Calu3 (cell line): Measurements from ENCODE around the gene ASPDH. TPM values are rescaled to one million over a fixed set of nuclear protein-coding genes. Genes with fewer than 3 reads are reported as not detected.

Source experiments
- BruUV-seq: library from RNA; stranded (reverse); fragments of 400-500 nt; replicated peaks from 2 replicates; lab custom pipeline; 2021; lab: Mats Ljungman, UMichigan
- CTCF ChIA-PET: fragments of 300-600 bp; sonication (Branson Sonifier 250); formaldehyde crosslinking; loops from one replicate; lab custom pipeline; 2022; ENCODE audit warnings: antibody characterized with exemption; lab: Charles Lee
- DNase-seq: peaks from one replicate; pipeline ENCODE4 v3.0.0; 2022
- H3K27ac Mint-ChIP-seq: one replicate; pipeline ENCODE4 v1.8.0; 2022; ENCODE audit warnings: mixed read lengths; ENCODE audit not compliant: unreplicated experiment
- H3K27me3 Mint-ChIP-seq: one replicate; pipeline ENCODE4 v1.8.0; 2022; ENCODE audit warnings: mixed read lengths; ENCODE audit not compliant: unreplicated experiment
- H3K36me3 Mint-ChIP-seq: one replicate; pipeline ENCODE4 v1.8.0; 2022; ENCODE audit warnings: mild to moderate bottlenecking, moderate library complexity, mixed read lengths; ENCODE audit not compliant: insufficient read depth, unreplicated experiment
- H3K4me1 Mint-ChIP-seq: one replicate; pipeline ENCODE4 v1.8.0; 2022; ENCODE audit warnings: mild to moderate bottlenecking, low read depth, mixed read lengths; ENCODE audit not compliant: unreplicated experiment
- H3K4me3 Mint-ChIP-seq: one replicate; pipeline ENCODE4 v1.8.0; 2022; ENCODE audit warnings: mild to moderate bottlenecking, low read depth, moderate library complexity, mixed read lengths; ENCODE audit not compliant: unreplicated experiment
- H3K9me3 Mint-ChIP-seq: one replicate; pipeline ENCODE4 v1.8.0; 2022; ENCODE audit warnings: low read depth, mixed read lengths; ENCODE audit not compliant: unreplicated experiment
- CTCF ChIP-seq: fragments of 200-600 bp; IDR thresholded peaks from one replicate; pipeline ENCODE4 v1.8.0; 2022; ENCODE audit warnings: antibody characterized with exemption; ENCODE audit not compliant: unreplicated experiment
- intact Hi-C: fragments of 100-400 bp; cut with micrococcal nuclease; formaldehyde crosslinking; loops from one replicate; pipeline ENCODE4 v1.10.0; 2022; ENCODE audit not compliant: unreplicated experiment
- total RNA-seq: library from RNA; stranded (reverse); gene quantifications from 2 replicates; pipeline ENCODE4 v1.2.3, GENCODE V29; 2022

ASPDH gene
- total RNA-seq, 1 experiment from 2014 or later: not detected

- CTCF ChIA-PET: interaction anchor here (1.6 kb wide), 1 partner anchor 109 kb away, joined by 4 read pairs; no protein-coding TSS in a partner anchor
- Mint-ChIP-seq H3K4me3 (peak overlapping the region; percentile 100), H3K27me3 (peaks cover 18% of the 10 kb centered on the region), H3K9me3 (no peaks in the 10 kb centered on the region), H3K27ac (peak overlapping the region; percentile 85), H3K36me3 (peaks cover 60% of the 10 kb centered on the region), H3K4me1 (peaks cover 10% of the 10 kb centered on the region)
- intact Hi-C loops: no loop called here
- no peak for DNase-seq
- TF ChIP-seq CTCF: no peak
- BruUV-seq: no TSS peak
Observed at GRCh38 chr19:50477751-50478515, 35.8 kb downstream of the ASPDH start.

- CTCF ChIA-PET: interaction anchor here (0.7 kb wide), 1 partner anchor 168 kb away, joined by 7 read pairs; no protein-coding TSS in a partner anchor
Observed at GRCh38 chr19:50476907-50477238, 36.8 kb downstream of the ASPDH start.

GRCh38 chr19:50476224-50476906 lies 37.3 kb downstream of the ASPDH start, which contains the start of the genes EMC10 and GARIN5A:
Gene EMC10, plus strand, starts transcription at chr19:50476507. Its CDS starts 38 bp downstream, at chr19:50476545.
Gene GARIN5A, minus strand, starts transcription at chr19:50476848. Its CDS starts 460 bp downstream, at chr19:50476388.
- Mint-ChIP-seq H3K9me3 (no peaks in the 10 kb centered on the region), H3K4me1 (peaks cover 10% of the 10 kb centered on the region), H3K4me3 (peak within 1 kb of the TSS; percentile 100), H3K27ac (peak within 1 kb of the TSS; percentile 85), H3K36me3 (peaks cover 52% of the 10 kb centered on the region), H3K27me3 (peaks cover 18% of the 10 kb centered on the region)
- CTCF ChIA-PET: no interaction called here
- BruUV-seq: no TSS peak
- TF ChIP-seq CTCF: no peak
- intact Hi-C loops: no loop called here
- peak; percentile 99 for DNase-seq

More at GRCh38 chr19:50476907-50477238, 36.8 kb downstream of the ASPDH start:
- intact Hi-C loops: no loop called here
- Mint-ChIP-seq H3K27ac (peak overlapping the region; percentile 85), H3K9me3 (no peaks in the 10 kb centered on the region), H3K4me1 (peaks cover 10% of the 10 kb centered on the region), H3K27me3 (peaks cover 18% of the 10 kb centered on the region), H3K36me3 (peaks cover 52% of the 10 kb centered on the region), H3K4me3 (peak overlapping the region; percentile 100)
- TSS peak; percentile 72 for BruUV-seq
- TF ChIP-seq CTCF: no peak
- no peak for DNase-seq

- H3K4me3 Mint-ChIP-seq: peak overlapping the region; percentile 100
- CTCF ChIA-PET: no interaction called here
- peaks cover 10% of the 10 kb centered on the region for H3K4me1 Mint-ChIP-seq
- no peak for DNase-seq
- peak overlapping the region; percentile 85 for H3K27ac Mint-ChIP-seq
- H3K9me3 Mint-ChIP-seq: no peaks in the 10 kb centered on the region
- H3K27me3 Mint-ChIP-seq: peaks cover 18% of the 10 kb centered on the region
- TF ChIP-seq CTCF: no peak
- intact Hi-C loops: no loop called here
- H3K36me3 Mint-ChIP-seq: peaks cover 47% of the 10 kb centered on the region
- BruUV-seq: no TSS peak
Observed at GRCh38 chr19:50475736-50476223, 37.9 kb downstream of the ASPDH start.
